Duodenal mucosa (tissue), 2 donors: Measurements from ENCODE around the gene PCSK5.
A peak's percentile ranks its signal among the peaks of the same experiment; 100 is the strongest.

Source experiments
- H3K27ac ChIP-seq: one replicate; pipeline ENCODE4 v1.7.0; 2013; ENCODE audit warnings: low read depth, low read length
- H3K27me3 ChIP-seq, 2 donors: one replicate each; pipeline ENCODE4 v1.7.0; 2013; ENCODE audit warnings: low read length in 2 of 2, control low read depth in 1 of 2; ENCODE audit not compliant: insufficient read depth in 2 of 2, control insufficient read depth in 1 of 2
- H3K36me3 ChIP-seq, 2 donors: one replicate each; pipeline ENCODE4 v1.7.0; 2013; ENCODE audit warnings: low read length in 2 of 2, control low read depth in 1 of 2; ENCODE audit not compliant: insufficient read depth in 2 of 2, control insufficient read depth in 1 of 2
- H3K4me1 ChIP-seq, 2 donors: one replicate each; pipeline ENCODE4 v1.7.0; 2013; ENCODE audit warnings: low read length in 2 of 2, control low read depth in 1 of 2; ENCODE audit not compliant: insufficient read depth in 2 of 2, control insufficient read depth in 1 of 2
- H3K4me3 ChIP-seq, 2 donors: one replicate each; pipeline ENCODE4 v1.7.0; 2013; ENCODE audit warnings: low read length in 2 of 2, low read depth in 1 of 2
- H3K9ac ChIP-seq, 2 donors: one replicate each; pipeline ENCODE4 v1.7.0; 2013; ENCODE audit warnings: low read length in 2 of 2, low read depth in 1 of 2
- H3K9me3 ChIP-seq, 2 donors: one replicate each; pipeline ENCODE4 v1.7.0; 2013; ENCODE audit warnings: low read length in 2 of 2, control low read depth in 1 of 2; ENCODE audit not compliant: control insufficient read depth in 1 of 2

Gene PCSK5

GRCh38 chr9:76379494-76379893 lies 489.0 kb downstream of the PCSK5 start:
- H3K36me3 ChIP-seq, result peaks cover 3 to 4% of the 10 kb centered on the region in 2 donors
- no peaks in the 10 kb centered on the region for H3K27me3 ChIP-seq
- H3K9ac ChIP-seq, result no peak overlapping the region
- no peak overlapping the region for H3K27ac ChIP-seq
- H3K4me3 ChIP-seq, result no peak overlapping the region
- H3K9me3 ChIP-seq, result no peaks in the 10 kb centered on the region
- peaks cover 5% of the 10 kb centered on the region in 2 donors for H3K4me1 ChIP-seq

- H3K27ac ChIP-seq, result no peak overlapping the region
These were observed 500.2 kb downstream of the PCSK5 start for GRCh38 chr9:76390656-76391055.

GRCh38 chr9:76394195-76394959 lies 503.9 kb downstream of the PCSK5 start, which contains the start of gene RFK:
RFK (minus strand) TSS chr9:76394426; CDS start chr9:76394171, 255 bp downstream.
- Histone ChIP-seq H3K27me3 (no peaks in the 10 kb centered on the region), H3K4me3 (peak within 1 kb of the TSS; percentile 85 to 89), H3K9ac (peak within 1 kb of the TSS; percentile 92 to 97), H3K4me1 (peaks cover 12 to 28% of the 10 kb centered on the region in 2 donors), H3K9me3 (no peaks in the 10 kb centered on the region), H3K27ac (peak within 1 kb of the TSS; percentile 90), H3K36me3 (no peaks in the 10 kb centered on the region)

More at GRCh38 chr9:76390656-76391055, 500.2 kb downstream of the PCSK5 start:
- Histone ChIP-seq H3K36me3 (peaks cover 7 to 19% of the 10 kb centered on the region in 2 donors), H3K27me3 (no peaks in the 10 kb centered on the region), H3K9me3 (no peaks in the 10 kb centered on the region), H3K9ac (no peak overlapping the region), H3K4me1 (peaks cover 12 to 24% of the 10 kb centered on the region in 2 donors), H3K4me3 (no peak overlapping the region)

GRCh38 chr9:76394960-76395252 lies 504.4 kb downstream of the PCSK5 start:
- no peaks in the 10 kb centered on the region for H3K9me3 ChIP-seq
- H3K4me1 ChIP-seq, result peaks cover 12 to 28% of the 10 kb centered on the region in 2 donors

GRCh38 chr9:76395381-76395780 lies 504.9 kb downstream of the PCSK5 start:
- H3K4me3 ChIP-seq, result peak overlapping the region; percentile 85 to 89
- no peaks in the 10 kb centered on the region for H3K9me3 ChIP-seq
- H3K27ac ChIP-seq, result no peak overlapping the region
- no peaks in the 10 kb centered on the region for H3K27me3 ChIP-seq
- no peaks in the 10 kb centered on the region for H3K36me3 ChIP-seq
- H3K4me1 ChIP-seq, result peaks cover 12 to 28% of the 10 kb centered on the region in 2 donors
- H3K9ac ChIP-seq, result peak overlapping the region; percentile 41 to 92

More at GRCh38 chr9:76394960-76395252, 504.4 kb downstream of the PCSK5 start:
- Histone ChIP-seq H3K36me3 (no peaks in the 10 kb centered on the region), H3K4me3 (peak overlapping the region; percentile 85 to 89), H3K27me3 (no peaks in the 10 kb centered on the region), H3K9ac (peak overlapping the region; percentile 84 to 92), H3K27ac (peak overlapping the region; percentile 85)

- H3K4me3 ChIP-seq, result no peak overlapping the region
- H3K27me3 ChIP-seq, result no peaks in the 10 kb centered on the region
- no peak overlapping the region for H3K9ac ChIP-seq
- H3K36me3 ChIP-seq, result no peaks in the 10 kb centered on the region
- H3K27ac ChIP-seq, result no peak overlapping the region
- peaks cover 12 to 21% of the 10 kb centered on the region in 2 donors for H3K4me1 ChIP-seq
- H3K9me3 ChIP-seq, result no peaks in the 10 kb centered on the region
These were observed 505.7 kb downstream of the PCSK5 start for GRCh38 chr9:76396144-76396543.

GRCh38 chr9:76396597-76396996 lies 506.1 kb downstream of the PCSK5 start:
- peaks cover 12 to 19% of the 10 kb centered on the region in 2 donors for H3K4me1 ChIP-seq
- H3K36me3 ChIP-seq, result no peaks in the 10 kb centered on the region
- H3K9ac ChIP-seq, result no peak overlapping the region
- H3K27me3 ChIP-seq, result no peaks in the 10 kb centered on the region
- H3K9me3 ChIP-seq, result no peaks in the 10 kb centered on the region
- H3K4me3 ChIP-seq, result no peak overlapping the region
- no peak overlapping the region for H3K27ac ChIP-seq

- H3K4me3 ChIP-seq, result no peak overlapping the region
These were observed 509.4 kb downstream of the PCSK5 start for GRCh38 chr9:76399856-76400255.

GRCh38 chr9:76400534-76401096 lies 510.1 kb downstream of the PCSK5 start:
- Histone ChIP-seq H3K4me3 (no peak overlapping the region), H3K9me3 (no peaks in the 10 kb centered on the region), H3K36me3 (no peaks in the 10 kb centered on the region), H3K9ac (no peak overlapping the region), H3K27me3 (no peaks in the 10 kb centered on the region), H3K4me1 (peaks cover 6 to 18% of the 10 kb centered on the region in 2 donors), H3K27ac (no peak overlapping the region)

More at GRCh38 chr9:76399856-76400255, 509.4 kb downstream of the PCSK5 start:
- Histone ChIP-seq H3K9ac (no peak overlapping the region), H3K9me3 (no peaks in the 10 kb centered on the region), H3K4me1 (peaks cover 12 to 22% of the 10 kb centered on the region in 2 donors), H3K27me3 (no peaks in the 10 kb centered on the region), H3K36me3 (no peaks in the 10 kb centered on the region), H3K27ac (no peak overlapping the region)

GRCh38 chr9:76401176-76401575 lies 510.7 kb downstream of the PCSK5 start:
- H3K36me3 ChIP-seq, result no peaks in the 10 kb centered on the region
- no peak overlapping the region for H3K9ac ChIP-seq
- H3K4me3 ChIP-seq, result no peak overlapping the region
- H3K27ac ChIP-seq, result no peak overlapping the region
- H3K9me3 ChIP-seq, result no peaks in the 10 kb centered on the region
- H3K27me3 ChIP-seq, result no peaks in the 10 kb centered on the region
- H3K4me1 ChIP-seq, result peaks cover 6 to 13% of the 10 kb centered on the region in 2 donors
